ES-I3 (cell line): ENCODE data around the gene SOS2.
"Not testable (repeated sequence)": the region's sequence is repeated elsewhere in the genome, so short reads cannot be mapped to it uniquely, and the experiment has no call there.

ENCODE experiments used
- H3K36me3 ChIP-seq: 2 replicates; pipeline ENCODE4 v1.6.1; 2013; ENCODE audit warnings: mild to moderate bottlenecking, low read length, control low read depth, moderate library complexity; ENCODE audit not compliant: insufficient read depth
- H3K4me1 ChIP-seq: 2 replicates; pipeline ENCODE4 v1.6.1; 2013; ENCODE audit warnings: mild to moderate bottlenecking, control low read depth, low read length; ENCODE audit not compliant: insufficient read depth
- H3K9ac ChIP-seq: 2 replicates; pipeline ENCODE4 v1.6.1; 2013; ENCODE audit warnings: low read depth, mild to moderate bottlenecking, low read length, moderate library complexity
- H3K9me3 ChIP-seq: 2 replicates; pipeline ENCODE4 v1.6.1; 2013; ENCODE audit warnings: mild to moderate bottlenecking, low read length, moderate library complexity; ENCODE audit not compliant: control insufficient read depth, insufficient read depth

Gene SOS2

DNA sequence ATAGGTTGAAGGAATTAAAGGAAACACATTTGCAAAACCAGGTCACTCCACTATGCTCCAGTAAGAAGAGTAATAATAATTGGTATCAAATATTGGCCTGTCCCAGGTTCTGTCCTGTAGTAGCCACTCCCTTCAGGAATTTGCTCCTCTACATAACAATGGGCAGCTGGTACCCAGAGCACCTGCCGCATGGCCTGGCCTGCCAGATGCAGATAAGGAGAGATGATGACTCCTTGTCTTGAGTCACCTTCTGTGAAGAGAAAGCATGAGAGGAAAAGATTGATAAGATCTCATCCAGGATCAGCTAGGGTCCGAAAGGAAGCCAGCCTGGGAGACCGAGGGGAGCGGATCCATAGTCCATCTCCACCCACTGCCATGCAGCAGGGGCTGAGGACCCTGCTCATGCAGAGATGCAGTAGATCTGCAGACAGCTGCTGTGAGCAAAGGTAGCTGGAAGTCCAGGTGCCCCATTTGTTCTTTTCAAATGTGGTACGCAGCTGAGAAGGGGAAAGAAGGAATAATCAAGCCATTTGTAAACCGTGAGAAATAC lies 139.3 kb downstream of the SOS2 start:
- H3K36me3 ChIP-seq, result no peaks in the 10 kb centered on the region; the same call in 1 of the 2 replicates

DNA sequence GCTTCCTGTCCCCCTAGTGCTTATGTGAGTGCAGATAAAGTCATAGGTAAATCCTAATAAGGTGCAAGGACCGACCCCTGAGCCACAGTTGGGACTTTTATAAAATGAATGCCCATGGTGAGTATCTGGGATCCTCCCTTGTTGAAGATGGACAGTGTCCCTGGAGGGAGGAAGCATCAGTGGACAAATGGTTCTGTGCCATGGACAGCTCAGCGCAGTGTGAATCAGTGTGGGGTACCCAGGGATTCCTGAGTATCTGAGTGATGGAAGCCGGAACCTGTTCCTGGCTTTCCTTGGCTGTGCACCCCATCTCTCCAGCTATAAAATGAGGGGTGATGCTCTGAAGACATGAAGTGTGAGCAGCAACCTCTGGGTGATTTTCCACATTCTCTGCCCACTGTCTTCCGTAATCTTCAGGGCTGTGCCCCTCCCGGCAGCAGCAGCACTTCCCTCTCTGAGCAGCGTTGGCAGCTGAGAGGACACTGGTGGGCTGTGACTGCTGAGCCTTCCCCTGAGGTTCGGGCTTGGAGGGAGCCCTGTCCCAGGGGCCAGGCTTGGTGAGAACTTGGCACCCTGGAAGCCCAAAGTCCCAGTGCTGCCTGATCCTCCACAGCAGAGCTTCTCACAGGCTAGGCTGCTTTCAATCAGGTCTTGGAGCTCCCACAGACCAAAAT lies 140.0 kb downstream of the SOS2 start:
- Histone ChIP-seq H3K9ac (no peak overlapping the region), H3K36me3 (no peaks in the 10 kb centered on the region; the same call in 1 of the 2 replicates), H3K9me3 (no peaks in the 10 kb centered on the region), H3K4me1 (no peaks in the 10 kb centered on the region)

More for the DNA sequence above, 139.3 kb downstream of the SOS2 start:
- H3K4me1 ChIP-seq, result no peaks in the 10 kb centered on the region
- no peaks in the 10 kb centered on the region for H3K9me3 ChIP-seq
- no peak overlapping the region for H3K9ac ChIP-seq

DNA sequence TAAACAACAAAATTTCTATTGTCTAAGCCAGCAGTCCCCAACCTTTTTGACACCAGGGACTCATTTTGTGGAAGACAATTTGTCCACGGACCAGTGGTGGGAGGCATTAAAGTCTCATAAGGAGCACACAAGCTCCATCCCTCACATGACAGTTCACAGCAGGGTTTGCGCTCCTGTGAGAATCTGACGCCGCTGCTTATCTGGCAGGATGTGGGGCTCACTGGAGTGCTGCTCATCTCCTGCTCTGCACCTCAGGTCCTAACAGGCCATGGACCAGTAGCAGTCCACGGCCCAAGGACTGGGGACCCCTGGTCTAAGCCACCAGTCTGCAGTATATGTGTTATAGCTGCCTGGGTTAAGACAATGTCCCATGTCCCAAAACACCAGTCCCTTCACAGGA lies 142.2 kb downstream of the SOS2 start:
- no peaks in the 10 kb centered on the region; the same call in 1 of the 2 replicates for H3K36me3 ChIP-seq
- no peaks in the 10 kb centered on the region for H3K9me3 ChIP-seq
- no peaks in the 10 kb centered on the region for H3K4me1 ChIP-seq
- no peak overlapping the region for H3K9ac ChIP-seq

DNA sequence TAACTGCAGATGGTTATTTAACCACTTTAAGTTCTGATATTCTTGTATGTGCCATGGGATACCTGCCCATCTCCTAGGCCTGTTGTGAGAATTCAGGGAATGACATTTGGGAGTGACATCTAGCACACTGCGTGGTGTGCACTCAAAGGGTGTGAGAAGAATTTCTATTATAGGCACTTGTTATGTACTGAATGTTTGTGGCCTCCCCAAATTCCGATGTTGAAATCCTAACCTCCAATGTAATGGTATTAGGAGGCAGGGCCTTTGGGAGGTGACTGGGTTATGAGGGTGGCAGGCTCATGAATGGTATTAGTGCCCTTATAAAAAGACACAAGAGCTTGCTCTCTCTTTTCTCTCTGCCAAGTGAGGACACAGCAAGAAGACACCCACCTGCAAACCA lies 142.6 kb downstream of the SOS2 start:
- no peaks in the 10 kb centered on the region; the same call in 1 of the 2 replicates for H3K36me3 ChIP-seq
- H3K9ac ChIP-seq, result no peak overlapping the region
- H3K9me3 ChIP-seq, result no peaks in the 10 kb centered on the region
- no peaks in the 10 kb centered on the region for H3K4me1 ChIP-seq

DNA sequence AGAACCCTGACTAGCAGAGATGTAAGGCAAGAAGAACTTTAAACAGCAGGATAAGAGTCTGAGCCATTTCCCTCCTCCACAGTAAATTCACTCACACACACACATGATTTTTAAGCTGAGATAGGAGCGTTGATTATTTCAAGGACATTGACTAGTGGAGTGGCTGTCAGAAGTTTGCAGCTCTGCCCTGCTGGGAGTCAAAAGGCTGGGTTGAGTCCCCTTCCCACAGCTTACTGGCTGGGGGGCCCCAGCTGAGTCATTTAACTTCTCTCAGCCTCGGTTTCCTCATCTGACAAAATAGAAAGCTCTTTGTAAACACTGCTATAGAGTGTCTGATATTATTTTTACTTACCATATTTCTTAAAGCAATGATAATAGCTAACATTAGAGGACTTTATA lies 143.3 kb downstream of the SOS2 start:
- no peak overlapping the region for H3K9ac ChIP-seq
- H3K9me3 ChIP-seq, result no peaks in the 10 kb centered on the region
- no peaks in the 10 kb centered on the region for H3K4me1 ChIP-seq
- H3K36me3 ChIP-seq, result no peaks in the 10 kb centered on the region; the same call in 1 of the 2 replicates

DNA sequence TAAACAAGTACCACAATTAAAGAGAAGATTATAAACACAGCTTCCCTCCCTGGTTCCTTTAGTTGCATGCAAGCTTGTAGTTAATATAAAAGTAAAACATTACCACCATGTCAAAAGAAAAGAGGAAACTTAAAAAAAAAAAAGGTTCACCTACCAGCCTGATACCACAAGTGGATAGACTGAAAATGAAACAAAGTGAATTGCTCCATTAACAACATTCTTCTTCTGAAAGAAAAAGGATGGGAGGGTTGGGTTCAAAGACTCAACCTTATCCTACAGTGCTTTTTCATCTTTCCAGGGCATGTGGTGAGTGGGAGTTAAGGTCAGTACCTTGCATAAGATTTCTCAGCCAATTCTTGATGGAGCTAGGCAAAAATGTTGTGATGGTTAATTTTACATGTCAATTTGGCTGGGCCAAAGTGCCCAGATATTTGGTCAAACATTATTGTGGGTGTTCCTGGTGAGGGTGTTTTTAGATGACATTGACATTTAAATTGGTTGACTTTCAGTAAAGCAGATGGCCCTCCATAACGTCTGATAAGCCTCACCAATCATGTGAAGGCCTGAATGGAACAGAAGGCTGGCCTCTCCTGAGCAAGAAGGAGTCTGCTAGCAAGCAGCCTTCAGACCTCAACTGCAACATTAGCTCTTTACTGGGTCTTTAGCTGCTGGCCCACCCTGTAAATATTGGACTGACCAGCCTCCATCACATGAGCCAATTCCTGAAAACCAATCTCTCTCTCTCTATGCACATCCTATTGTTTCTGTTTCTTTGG lies 143.8 kb downstream of the SOS2 start:
- H3K4me1 ChIP-seq, result no peaks in the 10 kb centered on the region
- no peaks in the 10 kb centered on the region; the same call in 1 of the 2 replicates for H3K36me3 ChIP-seq
- no peaks in the 10 kb centered on the region for H3K9me3 ChIP-seq
- H3K9ac ChIP-seq, result no peak overlapping the region

DNA sequence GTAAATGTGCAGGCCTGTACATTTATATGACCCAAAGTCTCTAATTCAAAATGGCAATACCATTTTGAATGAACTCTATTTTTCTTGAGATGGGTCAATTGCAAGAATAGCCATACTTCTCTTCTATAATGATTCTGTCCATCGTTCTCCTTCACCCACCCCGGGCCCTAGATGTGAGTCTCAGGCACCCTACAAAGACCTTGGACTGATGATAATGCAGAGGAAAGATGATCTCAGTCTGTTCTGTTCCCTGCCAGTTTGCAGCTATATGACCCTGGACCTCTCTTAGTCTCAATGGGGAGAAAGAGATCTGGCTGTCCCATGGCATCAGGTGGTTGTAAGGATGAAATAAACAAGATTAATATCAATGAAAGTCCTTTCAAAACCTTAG lies 145.1 kb downstream of the SOS2 start:
- H3K36me3 ChIP-seq, result no peaks in the 10 kb centered on the region; the same call in 1 of the 2 replicates
- peaks cover 9% of the 10 kb centered on the region; the same call in 1 of the 2 replicates for H3K4me1 ChIP-seq
- no peak overlapping the region for H3K9ac ChIP-seq

DNA sequence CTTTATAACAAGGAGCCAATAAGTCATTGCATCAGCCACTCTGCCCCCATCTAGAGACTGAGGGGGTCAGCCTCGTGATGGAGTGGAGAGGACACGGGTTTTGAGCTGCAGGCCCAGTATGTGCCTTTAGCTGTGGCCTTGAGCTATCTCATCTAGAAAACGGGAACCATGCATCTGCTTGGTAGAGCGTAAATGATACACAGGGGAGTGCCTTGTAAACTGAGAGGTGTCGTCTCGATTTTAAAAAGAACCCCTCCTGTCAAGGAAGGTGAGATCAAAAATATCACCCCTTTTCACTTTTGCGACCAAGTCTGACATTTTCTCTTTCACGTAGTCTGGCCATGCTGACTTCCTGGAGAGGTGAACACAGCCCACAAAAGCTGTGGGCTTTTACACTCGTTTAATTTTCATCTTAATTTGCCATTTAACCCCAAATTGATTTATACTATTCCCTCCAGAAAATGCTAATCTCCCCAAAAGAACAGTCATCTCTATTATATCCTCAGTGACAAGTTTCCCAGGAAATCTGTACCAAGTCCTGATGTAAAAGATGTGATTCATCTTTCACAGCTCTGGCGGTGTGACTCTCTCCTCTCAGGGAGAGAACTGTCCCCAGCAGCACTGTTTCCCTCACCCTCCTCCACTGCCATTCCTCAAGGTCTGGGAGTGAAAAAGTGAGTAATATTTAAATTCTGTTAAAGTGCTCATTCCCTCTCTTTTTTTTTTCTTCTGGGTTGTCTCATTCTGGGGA lies 145.6 kb downstream of the SOS2 start:
- H3K36me3 ChIP-seq, result no peaks in the 10 kb centered on the region
- peaks cover 9% of the 10 kb centered on the region; the same call in 1 of the 2 replicates for H3K4me1 ChIP-seq
- no peaks in the 10 kb centered on the region for H3K9me3 ChIP-seq
- no peak overlapping the region for H3K9ac ChIP-seq

More for the DNA sequence above, 145.1 kb downstream of the SOS2 start:
- H3K9me3 ChIP-seq, result no peaks in the 10 kb centered on the region

DNA sequence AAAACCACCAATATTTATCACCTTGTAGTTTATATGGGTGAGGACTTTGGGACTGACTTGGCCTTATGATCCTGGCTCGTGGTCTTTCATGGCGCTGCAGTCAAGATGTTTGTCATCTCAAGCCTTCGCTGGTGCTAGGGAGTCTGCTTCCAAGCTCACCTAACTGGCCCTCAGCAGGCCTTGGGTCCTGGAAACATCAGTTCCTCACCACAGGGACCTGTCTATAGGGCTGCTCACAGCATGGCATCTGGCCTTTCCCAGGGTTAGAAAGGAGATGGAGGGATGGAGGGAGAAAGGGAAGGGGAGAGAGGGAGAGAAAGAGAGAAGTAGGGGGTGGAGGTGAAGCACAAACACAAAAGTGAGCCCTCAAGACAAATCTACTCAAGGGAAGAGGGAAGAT lies 146.7 kb downstream of the SOS2 start:
- no peak overlapping the region for H3K9ac ChIP-seq
- no peaks in the 10 kb centered on the region for H3K36me3 ChIP-seq
- H3K9me3 ChIP-seq, result no peaks in the 10 kb centered on the region

DNA sequence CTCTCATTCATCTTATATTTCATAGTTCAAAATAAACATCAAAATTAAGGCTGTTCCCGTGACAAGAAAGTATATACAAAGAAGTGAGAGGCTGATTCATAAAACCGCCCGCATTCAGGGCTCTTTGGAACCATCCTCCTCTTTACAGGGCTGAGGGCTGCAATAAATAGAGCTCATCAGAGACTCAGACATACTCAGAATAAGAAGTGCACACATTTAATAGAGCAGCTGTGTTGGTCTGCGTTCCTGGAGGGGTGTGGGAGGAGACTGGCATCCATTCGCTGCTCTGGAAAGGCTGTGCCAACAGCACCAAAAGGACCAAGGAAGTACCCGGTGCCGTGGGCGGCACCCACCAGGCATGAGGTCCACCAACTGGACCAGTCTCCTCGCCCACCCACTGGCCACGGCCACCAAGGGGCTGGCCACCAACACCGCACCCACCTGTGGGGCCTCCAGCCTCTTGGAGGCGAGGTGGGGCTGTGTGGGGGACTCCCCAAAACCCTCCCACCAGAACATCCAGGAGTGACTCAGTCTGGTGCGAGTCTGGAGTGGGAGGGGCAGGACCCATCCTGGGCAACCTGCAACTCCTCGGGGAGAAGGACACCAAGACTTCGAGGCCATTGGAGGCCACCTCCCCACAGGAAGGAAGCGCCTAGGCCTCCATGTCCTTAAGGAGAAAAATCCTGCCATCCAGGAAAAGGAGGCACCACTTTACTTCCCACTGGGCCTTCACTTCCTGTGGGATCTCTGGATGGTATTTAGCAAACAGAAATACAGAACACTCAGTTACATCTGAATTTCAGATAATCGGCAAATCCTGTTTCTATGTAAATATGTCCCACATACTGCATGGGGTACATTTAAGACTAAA lies 147.7 kb downstream of the SOS2 start:
- peaks cover 9% of the 10 kb centered on the region; the same call in 1 of the 2 replicates for H3K4me1 ChIP-seq
- no peaks in the 10 kb centered on the region for H3K9me3 ChIP-seq
- H3K9ac ChIP-seq, result no peak overlapping the region
- no peaks in the 10 kb centered on the region for H3K36me3 ChIP-seq

More for the DNA sequence above, 146.7 kb downstream of the SOS2 start:
- peaks cover 9% of the 10 kb centered on the region; the same call in 1 of the 2 replicates for H3K4me1 ChIP-seq

DNA sequence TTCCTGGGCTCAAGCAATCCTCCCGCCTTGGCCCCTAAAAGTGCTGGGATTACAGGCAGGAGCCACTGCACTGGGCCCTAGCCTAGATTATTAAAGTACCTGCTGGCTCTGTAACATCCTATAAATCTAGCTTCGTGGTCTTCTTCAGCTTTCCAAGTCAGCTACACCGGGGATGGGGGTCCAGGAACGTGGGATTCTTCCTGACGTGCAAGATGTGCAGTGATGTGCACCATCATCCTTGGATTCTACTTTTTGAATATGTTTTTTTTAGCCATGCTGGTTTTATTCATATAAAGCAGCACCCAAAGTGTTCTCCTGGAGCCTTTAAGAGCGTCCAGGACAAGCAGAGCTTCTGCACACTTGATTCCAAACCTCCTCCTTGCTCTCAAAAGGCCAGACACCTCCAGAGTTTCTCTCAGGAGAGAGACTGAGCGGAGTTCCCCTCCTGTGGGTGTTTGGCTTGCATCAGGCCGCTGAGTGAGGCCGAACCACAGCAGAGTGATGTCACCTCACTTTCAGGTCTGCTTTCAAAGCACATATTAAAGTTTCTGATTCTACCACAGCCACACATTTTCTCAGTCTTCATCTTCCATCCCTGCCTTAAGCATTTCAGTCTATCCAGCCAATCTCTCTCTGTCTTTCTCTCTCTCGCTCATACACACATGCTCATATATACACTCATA lies 148.5 kb downstream of the SOS2 start:
- Histone ChIP-seq H3K9me3 (no peaks in the 10 kb centered on the region), H3K4me1 (peaks cover 9% of the 10 kb centered on the region; the same call in 1 of the 2 replicates), H3K36me3 (no peaks in the 10 kb centered on the region), H3K9ac (no peak overlapping the region)

DNA sequence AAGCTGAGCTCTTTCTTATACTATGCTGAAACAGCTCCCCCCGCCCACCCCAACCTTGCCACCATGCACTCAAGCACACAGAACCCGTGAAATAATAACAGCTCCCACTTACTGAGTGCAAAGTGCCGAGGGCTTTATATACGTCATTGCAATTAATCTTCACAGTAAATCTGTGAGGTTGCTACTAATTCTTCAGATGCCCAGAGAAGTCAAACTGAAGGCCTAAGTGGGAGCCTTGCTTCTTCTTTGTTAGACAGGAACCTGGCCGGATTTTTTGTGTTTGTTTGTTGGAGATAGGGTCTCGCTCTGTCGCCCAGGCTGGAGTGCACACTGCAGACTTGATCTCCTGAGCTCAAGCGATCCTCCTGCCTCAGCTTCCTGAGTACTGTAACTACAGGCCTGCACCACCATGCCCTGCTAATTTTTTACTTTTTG lies 149.1 kb downstream of the SOS2 start:
- H3K9ac ChIP-seq, result no peak overlapping the region
- H3K36me3 ChIP-seq, result no peaks in the 10 kb centered on the region
- H3K9me3 ChIP-seq, result no peaks in the 10 kb centered on the region
- peaks cover 9% of the 10 kb centered on the region; the same call in 1 of the 2 replicates for H3K4me1 ChIP-seq

DNA sequence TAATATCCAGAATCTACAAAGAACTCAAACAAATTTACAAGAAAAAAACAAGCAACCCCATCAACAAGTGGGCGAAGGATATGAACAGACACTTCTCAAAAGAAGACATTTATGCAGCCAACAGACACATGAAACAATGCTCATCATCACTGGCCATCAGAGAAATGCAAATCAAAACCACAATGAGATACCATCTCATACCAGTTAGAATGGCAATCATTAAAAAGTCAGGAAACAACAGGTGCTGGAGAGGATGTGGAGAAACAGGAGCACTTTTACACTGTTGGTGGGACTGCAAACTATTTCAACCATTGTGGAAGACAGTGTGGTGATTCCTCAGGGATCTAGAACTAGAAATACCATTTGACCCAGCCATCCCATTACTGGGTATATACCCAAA lies 152.3 kb downstream of the SOS2 start:
- H3K4me1 ChIP-seq, H3K9ac ChIP-seq, H3K36me3 ChIP-seq, H3K9me3 ChIP-seq: not testable (repeated sequence)
